GM23338 (cell line): ENCODE measurements around the gene RASGRP3. TPM values are rescaled to one million over a fixed set of nuclear protein-coding genes. Genes with fewer than 3 reads are reported as not detected.

Experiments
- ATAC-seq: fragments of 200-7000 bp; cut with Tn5 transposase; 3 replicates; pipeline ENCODE4 v1.9.1; 2020
- DNase-seq: peaks from one replicate; pipeline ENCODE4 v3.0.0-alpha.2; 2015; ENCODE audit warnings: low spot score
- H2AFZ ChIP-seq: fragments of 200-600 bp; sonication (generic); 2 replicates; pipeline ENCODE4 v1.8.0; 2016; ENCODE audit warnings: antibody characterized with exemption, mild to moderate bottlenecking, moderate library complexity
- H3F3A ChIP-seq: fragments of 200-600 bp; sonication (generic); replicated peaks from 2 replicates; pipeline ENCODE4 v1.8.0; 2017; ENCODE audit warnings: antibody characterized with exemption, mixed run types, low read depth
- H3K27ac ChIP-seq: fragments of 200-600 bp; sonication (generic); 2 replicates; pipeline ENCODE4 v1.6.1; 2016; ENCODE audit warnings: low read depth
- H3K27me3 ChIP-seq: fragments of 200-600 bp; sonication (generic); 2 replicates; pipeline ENCODE4 v1.8.0; 2016; ENCODE audit warnings: mild to moderate bottlenecking, mixed run types, moderate library complexity; ENCODE audit not compliant: insufficient read depth
- H3K36me3 ChIP-seq: fragments of 200-600 bp; sonication (generic); 2 replicates; pipeline ENCODE4 v1.8.0; 2016; ENCODE audit warnings: mild to moderate bottlenecking; ENCODE audit not compliant: insufficient read depth
- H3K4me1 ChIP-seq: fragments of 200-600 bp; sonication (generic); 2 replicates; pipeline ENCODE4 v1.8.0; 2016; ENCODE audit warnings: mild to moderate bottlenecking, moderate library complexity; ENCODE audit not compliant: insufficient read depth
- H3K4me2 ChIP-seq: fragments of 200-600 bp; sonication (generic); 2 replicates; pipeline ENCODE4 v1.7.1; 2017; ENCODE audit warnings: mixed run types
- H3K4me3 ChIP-seq: fragments of 200-600 bp; sonication (generic); 2 replicates; pipeline ENCODE4 v1.6.1; 2016; ENCODE audit warnings: mixed run types
- H3K79me2 ChIP-seq: fragments of 200-600 bp; sonication (generic); replicated peaks from 2 replicates; pipeline ENCODE4 v1.8.0; 2017; ENCODE audit warnings: mild to moderate bottlenecking; ENCODE audit not compliant: insufficient read depth
- H3K9me2 ChIP-seq: fragments of 200-600 bp; sonication (generic); 2 replicates; pipeline ENCODE4 v1.8.0; 2017; ENCODE audit not compliant: insufficient read depth
- H4K20me1 ChIP-seq: fragments of 200-600 bp; sonication (generic); replicated peaks from 2 replicates; pipeline ENCODE4 v1.8.0; 2017; ENCODE audit warnings: mild to moderate bottlenecking; ENCODE audit not compliant: insufficient read depth
- H3K27ac Mint-ChIP-seq: 2 replicates; pipeline ENCODE4 v1.8.0; 2020; ENCODE audit warnings: inconsistent platforms, mild to moderate bottlenecking, moderate library complexity, mixed read lengths
- H3K27me3 Mint-ChIP-seq: 3 replicates; pipeline ENCODE4 v1.8.0; 2022; ENCODE audit warnings: low read depth, mild to moderate bottlenecking, moderate library complexity, mixed read lengths, inconsistent platforms; ENCODE audit not compliant: insufficient read depth, poor library complexity
- H3K36me3 Mint-ChIP-seq: 3 replicates; pipeline ENCODE4 v1.8.0; 2021; ENCODE audit warnings: low read depth, mild to moderate bottlenecking, inconsistent platforms, moderate library complexity, mixed read lengths
- H3K4me1 Mint-ChIP-seq: 3 replicates; pipeline ENCODE4 v1.8.0; 2020; ENCODE audit warnings: mild to moderate bottlenecking, inconsistent platforms, mixed read lengths
- H3K4me3 Mint-ChIP-seq: 3 replicates; pipeline ENCODE4 v1.8.0; 2021; ENCODE audit warnings: moderate library complexity, mild to moderate bottlenecking, inconsistent platforms, mixed read lengths
- H3K9me3 Mint-ChIP-seq: 3 replicates; pipeline ENCODE4 v1.8.0; 2020; ENCODE audit warnings: moderate library complexity, mild to moderate bottlenecking, inconsistent platforms, mixed read lengths
- EZH2 ChIP-seq: fragments of 200-600 bp; sonication (generic); IDR thresholded peaks from one replicate; pipeline ENCODE4 v1.8.0; 2017; ENCODE audit warnings: antibody characterized with exemption, mild to moderate bottlenecking, low read depth; ENCODE audit not compliant: unreplicated experiment
- EZH2phosphoT487 ChIP-seq: fragments of 200-600 bp; sonication (generic); IDR thresholded peaks from one replicate; pipeline ENCODE4 v1.8.1; 2018; ENCODE audit warnings: antibody characterized with exemption; ENCODE audit not compliant: unreplicated experiment
- JUNB ChIP-seq: IDR thresholded peaks from one replicate; pipeline ENCODE4 v1.6.1; 2016; ENCODE audit warnings: antibody characterized with exemption; ENCODE audit not compliant: unreplicated experiment
- NANOG ChIP-seq: IDR thresholded peaks from 2 replicates; pipeline ENCODE4 v1.6.1; 2016; ENCODE audit warnings: antibody characterized with exemption, borderline replicate concordance
- STAT1 ChIP-seq: IDR thresholded peaks from one replicate; pipeline ENCODE4 v1.6.1; 2016; ENCODE audit warnings: antibody characterized with exemption; ENCODE audit not compliant: unreplicated experiment
- ZNF331 ChIP-seq: fragments of 250-450 bp; sonication (Bioruptor Pico); IDR thresholded peaks from 2 replicates; pipeline ENCODE4 v1.5.0; 2020; ENCODE audit warnings: low read depth, mild to moderate bottlenecking, moderate library complexity
- polyA plus RNA-seq: library from polyadenylated mRNA; unstranded; fragments of >200 nt; fragmentation: Nextera tagmentation; extraction: Ambion mirVana; gene quantifications from 2 replicates; pipeline ENCODE4 v1.2.1, GENCODE V29; 2016
- total RNA-seq: library from RNA; depleted of rRNA; stranded (reverse); fragments of >200 nt; shearing (Covaris generic); gene quantifications from 2 replicates; pipeline ENCODE4 v1.2.3, GENCODE V29; 2014
- TF ChIP-seq, protein P1 (sequence below), 2 experiments: fragments of 200-600 bp in 1 of 2; sonication (generic) in 1 of 2; conservative IDR thresholded peaks; 2 replicates each; pipeline versions ENCODE4 v1.5.1 to v1.6.1; 2016 to 2017; ENCODE audit warnings: antibody characterized with exemption in 2 of 2, low read depth in 2 of 2, mild to moderate bottlenecking in 2 of 2, moderate library complexity in 1 of 2
- TF ChIP-seq, protein P2 (sequence below): IDR thresholded peaks from 2 replicates; pipeline ENCODE4 v1.6.1; 2016; ENCODE audit warnings: antibody characterized with exemption
- TF ChIP-seq, protein P3 (sequence below): IDR thresholded peaks from one replicate; pipeline ENCODE4 v1.6.1; 2018; ENCODE audit warnings: antibody characterized with exemption; ENCODE audit not compliant: unreplicated experiment
- TF ChIP-seq, protein P4 (sequence below): fragments of 250-450 bp; sonication (Bioruptor Pico); IDR thresholded peaks from 2 replicates; pipeline ENCODE4 v1.5.0; 2020; ENCODE audit warnings: mild to moderate bottlenecking, moderate library complexity

RASGRP3 gene
- total and polyA plus RNA-seq, 2 experiments from 2014 or later = 0.19 to 0.69 TPM

DNA sequence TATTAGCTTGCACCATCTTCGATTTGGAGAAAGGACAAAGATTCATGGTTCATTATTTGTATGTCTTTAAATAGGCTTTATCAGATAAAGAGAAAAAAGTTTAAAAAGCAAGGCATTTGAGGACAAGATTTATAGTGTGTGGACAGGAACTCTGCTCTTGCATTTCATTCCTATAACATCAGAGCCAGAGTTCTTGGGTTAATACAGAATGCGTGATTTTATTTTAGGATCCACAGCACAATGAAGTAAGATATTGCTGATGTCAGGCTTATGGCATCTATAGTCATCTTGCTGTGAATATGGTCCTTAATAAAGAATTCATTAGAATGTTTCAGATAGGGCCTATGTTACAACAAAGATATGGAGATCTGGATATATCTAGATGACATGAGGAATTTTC, 19.7 kb downstream of the RASGRP3 start (continued):
- TF ChIP-seq, protein P1, sequence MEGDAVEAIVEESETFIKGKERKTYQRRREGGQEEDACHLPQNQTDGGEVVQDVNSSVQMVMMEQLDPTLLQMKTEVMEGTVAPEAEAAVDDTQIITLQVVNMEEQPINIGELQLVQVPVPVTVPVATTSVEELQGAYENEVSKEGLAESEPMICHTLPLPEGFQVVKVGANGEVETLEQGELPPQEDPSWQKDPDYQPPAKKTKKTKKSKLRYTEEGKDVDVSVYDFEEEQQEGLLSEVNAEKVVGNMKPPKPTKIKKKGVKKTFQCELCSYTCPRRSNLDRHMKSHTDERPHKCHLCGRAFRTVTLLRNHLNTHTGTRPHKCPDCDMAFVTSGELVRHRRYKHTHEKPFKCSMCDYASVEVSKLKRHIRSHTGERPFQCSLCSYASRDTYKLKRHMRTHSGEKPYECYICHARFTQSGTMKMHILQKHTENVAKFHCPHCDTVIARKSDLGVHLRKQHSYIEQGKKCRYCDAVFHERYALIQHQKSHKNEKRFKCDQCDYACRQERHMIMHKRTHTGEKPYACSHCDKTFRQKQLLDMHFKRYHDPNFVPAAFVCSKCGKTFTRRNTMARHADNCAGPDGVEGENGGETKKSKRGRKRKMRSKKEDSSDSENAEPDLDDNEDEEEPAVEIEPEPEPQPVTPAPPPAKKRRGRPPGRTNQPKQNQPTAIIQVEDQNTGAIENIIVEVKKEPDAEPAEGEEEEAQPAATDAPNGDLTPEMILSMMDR (conservative IDR thresholded peaks at IDR 0.05; ENCODE audit: low read depth in 2 of 2) = no peak

DNA sequence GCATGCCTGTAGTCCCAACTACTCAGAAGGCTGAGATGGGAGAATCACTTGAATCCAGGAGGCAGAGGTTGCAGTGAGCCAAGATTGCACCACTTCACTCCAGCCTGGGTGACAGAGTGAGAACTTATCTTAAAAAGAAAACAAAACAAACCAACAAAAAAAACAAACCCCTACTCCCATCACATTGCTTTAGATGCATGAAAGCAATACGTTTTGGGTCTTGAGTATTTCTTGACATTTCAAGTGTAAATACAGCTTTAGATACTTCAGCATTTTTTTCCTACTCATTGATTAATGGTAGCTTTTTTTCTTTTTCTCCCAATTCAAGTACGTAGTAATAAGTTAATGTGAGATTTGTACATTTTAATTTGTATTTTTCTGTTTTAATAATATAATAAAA, 20.3 kb downstream of the RASGRP3 start:
- no peaks in the 10 kb centered on the region; the same call in 2 of the 3 replicates for H3K9me3 Mint-ChIP-seq
- no peaks in the 10 kb centered on the region for H3K36me3 Mint-ChIP-seq
- H3K27me3 ChIP-seq = no peaks in the 10 kb centered on the region
- H3K4me3 Mint-ChIP-seq = no peak overlapping the region
- no peaks in the 10 kb centered on the region for H3K4me1 Mint-ChIP-seq
- no peaks in the 10 kb centered on the region for H3F3A ChIP-seq
- ATAC-seq (no peak), DNase-seq (no peak)
- H4K20me1 ChIP-seq = no peaks in the 10 kb centered on the region
- no peaks in the 10 kb centered on the region for H3K4me1 ChIP-seq
- no peak overlapping the region for H3K4me2 ChIP-seq
- H3K27ac Mint-ChIP-seq = no peak overlapping the region
- H3K79me2 ChIP-seq = no peaks in the 10 kb centered on the region
- peaks cover 14% of the 10 kb centered on the region; the same call in 1 of the 2 replicates for H3K9me2 ChIP-seq
- no peak overlapping the region for H3K4me3 ChIP-seq
- peaks cover 3% of the 10 kb centered on the region for H3K27me3 Mint-ChIP-seq
- no peak overlapping the region for H3K27ac ChIP-seq
- no peak overlapping the region for H2AFZ ChIP-seq
- no peaks in the 10 kb centered on the region for H3K36me3 ChIP-seq
- TF ChIP-seq EZH2 (no peak), NANOG (no peak), STAT1 (no peak), EZH2phosphoT487 (no peak), JUNB (no peak), ZNF331 (CRISPR knock-in tag) (no peak)
- TF ChIP-seq, protein P1 (conservative IDR thresholded peaks at IDR 0.05; ENCODE audit: low read depth in 2 of 2) = no peak
- TF ChIP-seq, protein P2, sequence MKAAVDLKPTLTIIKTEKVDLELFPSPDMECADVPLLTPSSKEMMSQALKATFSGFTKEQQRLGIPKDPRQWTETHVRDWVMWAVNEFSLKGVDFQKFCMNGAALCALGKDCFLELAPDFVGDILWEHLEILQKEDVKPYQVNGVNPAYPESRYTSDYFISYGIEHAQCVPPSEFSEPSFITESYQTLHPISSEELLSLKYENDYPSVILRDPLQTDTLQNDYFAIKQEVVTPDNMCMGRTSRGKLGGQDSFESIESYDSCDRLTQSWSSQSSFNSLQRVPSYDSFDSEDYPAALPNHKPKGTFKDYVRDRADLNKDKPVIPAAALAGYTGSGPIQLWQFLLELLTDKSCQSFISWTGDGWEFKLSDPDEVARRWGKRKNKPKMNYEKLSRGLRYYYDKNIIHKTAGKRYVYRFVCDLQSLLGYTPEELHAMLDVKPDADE = no peak
- TF ChIP-seq, protein P3, sequence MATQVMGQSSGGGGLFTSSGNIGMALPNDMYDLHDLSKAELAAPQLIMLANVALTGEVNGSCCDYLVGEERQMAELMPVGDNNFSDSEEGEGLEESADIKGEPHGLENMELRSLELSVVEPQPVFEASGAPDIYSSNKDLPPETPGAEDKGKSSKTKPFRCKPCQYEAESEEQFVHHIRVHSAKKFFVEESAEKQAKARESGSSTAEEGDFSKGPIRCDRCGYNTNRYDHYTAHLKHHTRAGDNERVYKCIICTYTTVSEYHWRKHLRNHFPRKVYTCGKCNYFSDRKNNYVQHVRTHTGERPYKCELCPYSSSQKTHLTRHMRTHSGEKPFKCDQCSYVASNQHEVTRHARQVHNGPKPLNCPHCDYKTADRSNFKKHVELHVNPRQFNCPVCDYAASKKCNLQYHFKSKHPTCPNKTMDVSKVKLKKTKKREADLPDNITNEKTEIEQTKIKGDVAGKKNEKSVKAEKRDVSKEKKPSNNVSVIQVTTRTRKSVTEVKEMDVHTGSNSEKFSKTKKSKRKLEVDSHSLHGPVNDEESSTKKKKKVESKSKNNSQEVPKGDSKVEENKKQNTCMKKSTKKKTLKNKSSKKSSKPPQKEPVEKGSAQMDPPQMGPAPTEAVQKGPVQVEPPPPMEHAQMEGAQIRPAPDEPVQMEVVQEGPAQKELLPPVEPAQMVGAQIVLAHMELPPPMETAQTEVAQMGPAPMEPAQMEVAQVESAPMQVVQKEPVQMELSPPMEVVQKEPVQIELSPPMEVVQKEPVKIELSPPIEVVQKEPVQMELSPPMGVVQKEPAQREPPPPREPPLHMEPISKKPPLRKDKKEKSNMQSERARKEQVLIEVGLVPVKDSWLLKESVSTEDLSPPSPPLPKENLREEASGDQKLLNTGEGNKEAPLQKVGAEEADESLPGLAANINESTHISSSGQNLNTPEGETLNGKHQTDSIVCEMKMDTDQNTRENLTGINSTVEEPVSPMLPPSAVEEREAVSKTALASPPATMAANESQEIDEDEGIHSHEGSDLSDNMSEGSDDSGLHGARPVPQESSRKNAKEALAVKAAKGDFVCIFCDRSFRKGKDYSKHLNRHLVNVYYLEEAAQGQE = no peak
- TF ChIP-seq, protein P4, sequence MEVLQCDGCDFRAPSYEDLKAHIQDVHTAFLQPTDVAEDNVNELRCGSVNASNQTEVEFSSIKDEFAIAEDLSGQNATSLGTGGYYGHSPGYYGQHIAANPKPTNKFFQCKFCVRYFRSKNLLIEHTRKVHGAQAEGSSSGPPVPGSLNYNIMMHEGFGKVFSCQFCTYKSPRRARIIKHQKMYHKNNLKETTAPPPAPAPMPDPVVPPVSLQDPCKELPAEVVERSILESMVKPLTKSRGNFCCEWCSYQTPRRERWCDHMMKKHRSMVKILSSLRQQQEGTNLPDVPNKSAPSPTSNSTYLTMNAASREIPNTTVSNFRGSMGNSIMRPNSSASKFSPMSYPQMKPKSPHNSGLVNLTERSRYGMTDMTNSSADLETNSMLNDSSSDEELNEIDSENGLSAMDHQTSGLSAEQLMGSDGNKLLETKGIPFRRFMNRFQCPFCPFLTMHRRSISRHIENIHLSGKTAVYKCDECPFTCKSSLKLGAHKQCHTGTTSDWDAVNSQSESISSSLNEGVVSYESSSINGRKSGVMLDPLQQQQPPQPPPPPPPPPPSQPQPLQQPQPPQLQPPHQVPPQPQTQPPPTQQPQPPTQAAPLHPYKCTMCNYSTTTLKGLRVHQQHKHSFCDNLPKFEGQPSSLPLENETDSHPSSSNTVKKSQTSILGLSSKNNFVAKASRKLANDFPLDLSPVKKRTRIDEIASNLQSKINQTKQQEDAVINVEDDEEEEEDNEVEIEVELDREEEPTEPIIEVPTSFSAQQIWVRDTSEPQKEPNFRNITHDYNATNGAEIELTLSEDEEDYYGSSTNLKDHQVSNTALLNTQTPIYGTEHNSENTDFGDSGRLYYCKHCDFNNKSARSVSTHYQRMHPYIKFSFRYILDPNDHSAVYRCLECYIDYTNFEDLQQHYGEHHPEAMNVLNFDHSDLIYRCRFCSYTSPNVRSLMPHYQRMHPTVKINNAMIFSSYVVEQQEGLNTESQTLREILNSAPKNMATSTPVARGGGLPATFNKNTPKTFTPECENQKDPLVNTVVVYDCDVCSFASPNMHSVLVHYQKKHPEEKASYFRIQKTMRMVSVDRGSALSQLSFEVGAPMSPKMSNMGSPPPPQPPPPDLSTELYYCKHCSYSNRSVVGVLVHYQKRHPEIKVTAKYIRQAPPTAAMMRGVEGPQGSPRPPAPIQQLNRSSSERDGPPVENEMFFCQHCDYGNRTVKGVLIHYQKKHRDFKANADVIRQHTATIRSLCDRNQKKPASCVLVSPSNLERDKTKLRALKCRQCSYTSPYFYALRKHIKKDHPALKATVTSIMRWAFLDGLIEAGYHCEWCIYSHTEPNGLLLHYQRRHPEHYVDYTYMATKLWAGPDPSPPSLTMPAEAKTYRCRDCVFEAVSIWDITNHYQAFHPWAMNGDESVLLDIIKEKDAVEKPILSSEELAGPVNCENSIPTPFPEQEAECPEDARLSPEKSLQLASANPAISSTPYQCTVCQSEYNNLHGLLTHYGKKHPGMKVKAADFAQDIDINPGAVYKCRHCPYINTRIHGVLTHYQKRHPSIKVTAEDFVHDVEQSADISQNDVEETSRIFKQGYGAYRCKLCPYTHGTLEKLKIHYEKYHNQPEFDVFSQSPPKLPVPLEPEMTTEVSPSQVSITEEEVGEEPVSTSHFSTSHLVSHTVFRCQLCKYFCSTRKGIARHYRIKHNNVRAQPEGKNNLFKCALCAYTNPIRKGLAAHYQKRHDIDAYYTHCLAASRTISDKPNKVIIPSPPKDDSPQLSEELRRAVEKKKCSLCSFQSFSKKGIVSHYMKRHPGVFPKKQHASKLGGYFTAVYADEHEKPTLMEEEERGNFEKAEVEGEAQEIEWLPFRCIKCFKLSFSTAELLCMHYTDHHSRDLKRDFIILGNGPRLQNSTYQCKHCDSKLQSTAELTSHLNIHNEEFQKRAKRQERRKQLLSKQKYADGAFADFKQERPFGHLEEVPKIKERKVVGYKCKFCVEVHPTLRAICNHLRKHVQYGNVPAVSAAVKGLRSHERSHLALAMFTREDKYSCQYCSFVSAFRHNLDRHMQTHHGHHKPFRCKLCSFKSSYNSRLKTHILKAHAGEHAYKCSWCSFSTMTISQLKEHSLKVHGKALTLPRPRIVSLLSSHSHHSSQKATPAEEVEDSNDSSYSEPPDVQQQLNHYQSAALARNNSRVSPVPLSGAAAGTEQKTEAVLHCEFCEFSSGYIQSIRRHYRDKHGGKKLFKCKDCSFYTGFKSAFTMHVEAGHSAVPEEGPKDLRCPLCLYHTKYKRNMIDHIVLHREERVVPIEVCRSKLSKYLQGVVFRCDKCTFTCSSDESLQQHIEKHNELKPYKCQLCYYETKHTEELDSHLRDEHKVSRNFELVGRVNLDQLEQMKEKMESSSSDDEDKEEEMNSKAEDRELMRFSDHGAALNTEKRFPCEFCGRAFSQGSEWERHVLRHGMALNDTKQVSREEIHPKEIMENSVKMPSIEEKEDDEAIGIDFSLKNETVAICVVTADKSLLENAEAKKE (CRISPR knock-in tag) = no peak
